GM20000 (cell line): ENCODE measurements around the gene ELP6.
"Not testable (repeated sequence)": the region's sequence is repeated elsewhere in the genome, so short reads cannot be mapped to it uniquely, and the experiment has no call there.

ENCODE experiments used
- DNase-seq: peaks from one replicate; pipeline ENCODE4 v3.0.0; 2012; ENCODE audit warnings: low spot score
- TF ChIP-seq, protein P1 (sequence below): IDR thresholded peaks from 2 replicates; pipeline ENCODE4 v1.5.1; 2012; ENCODE audit warnings: mild to moderate bottlenecking, control low read depth; ENCODE audit errors: extremely low read depth, missing control alignments

The ELP6 gene

DNA sequence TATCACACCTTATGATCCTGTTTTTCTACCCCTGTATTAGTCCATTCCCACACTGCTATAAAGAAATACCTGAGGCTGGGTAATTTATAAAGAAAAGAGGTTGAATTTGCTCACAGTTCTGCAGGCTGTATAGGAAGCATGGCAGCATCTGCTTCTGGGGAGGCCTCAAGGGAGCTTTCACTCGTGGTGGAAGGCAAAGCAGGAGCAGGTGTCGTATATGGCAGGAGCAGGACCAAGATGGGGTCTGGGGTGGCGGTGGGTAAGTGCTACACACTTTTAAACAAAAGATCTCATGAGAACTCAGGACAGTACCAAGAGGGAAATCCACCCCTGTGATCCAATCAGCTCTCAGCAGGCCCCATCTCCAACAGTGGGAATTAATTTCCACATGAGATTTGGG is 22.3 kb downstream of the ELP6 start:
- TF ChIP-seq, protein P1, sequence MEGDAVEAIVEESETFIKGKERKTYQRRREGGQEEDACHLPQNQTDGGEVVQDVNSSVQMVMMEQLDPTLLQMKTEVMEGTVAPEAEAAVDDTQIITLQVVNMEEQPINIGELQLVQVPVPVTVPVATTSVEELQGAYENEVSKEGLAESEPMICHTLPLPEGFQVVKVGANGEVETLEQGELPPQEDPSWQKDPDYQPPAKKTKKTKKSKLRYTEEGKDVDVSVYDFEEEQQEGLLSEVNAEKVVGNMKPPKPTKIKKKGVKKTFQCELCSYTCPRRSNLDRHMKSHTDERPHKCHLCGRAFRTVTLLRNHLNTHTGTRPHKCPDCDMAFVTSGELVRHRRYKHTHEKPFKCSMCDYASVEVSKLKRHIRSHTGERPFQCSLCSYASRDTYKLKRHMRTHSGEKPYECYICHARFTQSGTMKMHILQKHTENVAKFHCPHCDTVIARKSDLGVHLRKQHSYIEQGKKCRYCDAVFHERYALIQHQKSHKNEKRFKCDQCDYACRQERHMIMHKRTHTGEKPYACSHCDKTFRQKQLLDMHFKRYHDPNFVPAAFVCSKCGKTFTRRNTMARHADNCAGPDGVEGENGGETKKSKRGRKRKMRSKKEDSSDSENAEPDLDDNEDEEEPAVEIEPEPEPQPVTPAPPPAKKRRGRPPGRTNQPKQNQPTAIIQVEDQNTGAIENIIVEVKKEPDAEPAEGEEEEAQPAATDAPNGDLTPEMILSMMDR = no peak
- no peak for DNase-seq

DNA sequence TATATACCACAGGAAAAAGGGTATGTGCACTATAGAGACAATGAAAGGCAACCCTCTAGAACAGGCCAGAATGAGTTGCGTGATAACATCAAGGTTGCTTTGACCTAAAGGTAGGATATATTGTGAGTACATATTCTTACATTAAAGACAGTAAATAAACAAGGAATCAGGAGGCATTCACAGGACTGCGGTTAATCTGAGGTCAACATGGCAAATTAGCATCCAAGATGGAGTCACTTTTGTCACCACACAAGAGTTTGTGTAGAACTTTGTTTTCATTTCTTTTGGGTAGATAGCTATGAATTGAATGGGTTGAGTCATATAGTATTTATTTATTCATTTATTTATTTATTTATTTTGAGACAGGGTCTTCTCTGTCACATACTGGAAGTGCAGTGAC is 26.2 kb downstream of the ELP6 start:
- TF ChIP-seq, protein P1 = no peak
- DNase-seq = no peak

DNA sequence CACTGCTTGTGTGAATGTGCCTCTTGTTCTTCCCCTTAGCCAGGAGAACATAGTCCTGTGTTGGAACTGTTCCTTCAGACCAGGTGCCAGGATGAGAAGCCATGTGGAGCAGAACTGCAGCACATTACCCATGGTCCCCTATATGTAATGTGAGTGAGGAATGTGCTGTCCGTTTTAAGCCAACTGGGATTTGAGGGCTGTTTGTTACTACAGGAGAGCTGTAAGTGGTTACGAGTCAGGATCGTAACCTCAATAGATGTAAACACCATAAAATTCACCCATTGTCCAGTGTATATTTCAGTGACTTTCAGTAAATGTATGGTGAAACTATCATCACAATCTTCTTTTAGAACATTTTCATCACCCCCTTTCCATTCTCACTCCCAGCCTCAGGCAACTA is 27.7 kb downstream of the ELP6 start:
- DNase-seq = no peak
- TF ChIP-seq, protein P1 = no peak

DNA sequence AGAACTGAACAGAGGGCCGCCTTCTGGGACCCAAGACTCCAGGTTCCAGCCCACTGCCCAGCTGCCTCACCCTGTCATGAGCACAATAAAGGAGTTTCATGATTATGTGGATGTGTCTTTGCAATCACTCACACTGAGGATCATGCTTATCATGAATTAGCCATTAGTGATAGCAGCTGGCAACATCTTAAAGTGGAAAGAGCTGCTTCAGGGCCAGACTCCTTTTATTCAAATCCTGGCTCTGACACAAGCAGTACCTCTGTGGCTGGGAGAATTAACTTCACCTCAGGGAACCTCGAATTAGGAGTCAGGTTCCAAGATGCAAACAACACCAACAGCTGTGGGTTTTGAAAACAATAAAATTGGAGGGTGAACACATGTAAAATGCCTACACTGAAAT is 31.1 kb downstream of the ELP6 start:
- TF ChIP-seq, protein P1 = no peak
- DNase-seq = no peak

DNA sequence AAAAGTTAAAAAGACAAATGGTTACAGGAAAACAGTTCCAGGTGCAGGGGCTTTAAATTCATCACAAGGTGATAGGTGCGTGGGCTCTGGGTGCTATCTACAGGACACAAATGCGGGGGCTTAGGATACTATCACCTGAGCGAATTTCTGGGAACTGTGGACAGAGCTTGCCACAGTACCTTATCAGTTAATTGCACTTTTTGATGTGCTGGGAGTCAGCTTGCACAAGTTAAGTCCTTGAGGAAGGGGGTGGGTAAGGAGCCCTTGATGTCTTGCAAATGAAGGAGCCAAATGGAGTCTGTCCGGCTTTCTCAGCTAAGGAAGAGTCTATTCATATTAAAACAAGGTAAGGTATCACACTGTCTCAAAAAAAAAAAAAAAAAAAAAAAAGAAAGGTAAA is 31.7 kb downstream of the ELP6 start:
- not testable (repeated sequence) for DNase-seq

DNA sequence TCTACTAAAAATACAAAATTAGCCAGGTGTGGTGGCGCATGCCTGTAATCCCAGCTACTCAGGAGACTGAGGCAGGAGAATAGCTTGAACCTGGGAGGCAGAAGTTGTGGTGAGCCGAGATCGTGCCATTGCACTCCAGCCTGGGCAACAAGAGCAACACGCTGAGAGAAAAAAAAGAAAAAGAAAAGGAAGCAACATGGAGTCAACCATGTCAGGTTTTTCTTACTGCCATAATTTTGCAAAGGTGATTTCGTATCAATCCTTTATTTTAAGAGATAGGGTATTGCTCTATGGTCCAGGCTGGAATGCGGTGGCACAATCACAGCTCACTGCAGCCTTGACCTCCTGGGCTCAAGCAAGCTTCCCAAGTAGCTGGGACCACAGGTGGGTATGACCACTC is 33.2 kb downstream of the ELP6 start:
- DNase-seq = not testable (repeated sequence)

DNA sequence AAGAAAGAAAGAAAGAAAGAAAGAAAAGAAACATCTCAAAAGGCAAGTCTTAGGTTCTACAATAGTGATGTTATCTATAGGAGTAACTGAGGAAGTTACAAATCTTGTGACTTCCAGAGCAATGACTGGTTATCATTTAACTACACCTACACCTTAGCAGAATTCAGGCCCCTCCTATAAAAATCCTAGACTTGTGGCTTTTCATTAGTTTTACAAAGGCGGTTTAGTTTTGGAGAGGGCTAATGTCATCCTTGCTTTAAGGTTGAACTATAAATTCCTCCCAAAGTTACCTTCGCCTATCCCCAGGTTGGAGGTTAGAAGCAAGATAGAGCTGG is 33.7 kb downstream of the ELP6 start:
- TF ChIP-seq, protein P1 = no peak

DNA sequence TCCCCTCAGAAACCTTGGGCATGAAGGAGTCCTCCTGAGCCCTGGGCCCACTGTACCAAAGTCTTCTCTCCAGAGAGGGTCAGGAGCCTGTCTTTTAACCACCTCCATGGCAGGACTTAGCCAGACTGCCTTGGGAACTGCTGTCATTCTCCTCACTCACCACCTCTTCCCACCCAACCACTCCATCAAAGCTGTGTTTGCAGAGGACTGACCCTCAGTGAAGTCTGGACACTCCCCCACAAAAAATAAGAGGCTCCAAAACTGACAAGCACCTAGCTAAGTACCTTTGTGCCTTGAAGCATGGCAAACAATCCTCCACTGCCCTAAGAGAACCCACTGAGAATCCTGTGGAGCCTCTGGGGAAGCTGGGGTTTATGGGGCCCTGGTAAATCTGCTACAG is 35.5 kb downstream of the ELP6 start:
- TF ChIP-seq, protein P1 = no peak
- DNase-seq = no peak

More for the DNA sequence above, 33.7 kb downstream of the ELP6 start:
- DNase-seq = no peak

DNA sequence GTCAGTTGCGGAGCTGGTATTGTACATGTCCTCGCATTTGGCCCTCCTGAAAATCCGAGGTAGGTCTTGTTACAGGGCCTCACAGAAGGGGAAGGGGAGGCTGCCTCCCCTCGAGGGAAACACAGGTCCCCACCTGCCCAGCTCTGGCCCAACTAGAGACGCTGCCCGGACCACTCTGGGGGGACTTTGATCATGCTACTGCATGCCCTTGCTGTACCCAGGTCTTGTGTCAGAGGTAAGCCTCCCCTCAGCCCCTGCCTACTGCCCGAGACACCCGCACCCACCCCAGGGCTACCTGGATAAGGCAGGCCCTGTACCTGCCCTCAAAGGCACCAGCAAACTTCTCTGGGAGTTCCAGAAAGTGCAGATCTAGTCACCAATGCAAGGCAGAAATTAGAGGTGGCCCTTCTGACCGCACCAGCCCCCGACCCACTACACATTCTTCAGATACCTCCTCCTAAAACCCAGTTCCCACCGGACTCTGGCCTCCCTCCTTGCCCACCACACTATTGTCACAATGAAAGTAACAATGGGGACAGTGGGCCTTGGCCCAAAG is 36.8 kb downstream of the ELP6 start:
- TF ChIP-seq, protein P1 = no peak
- no peak for DNase-seq
